ENCODE measurements around the gene PTPRN2.
"Not testable (repeated sequence)": the region's sequence is repeated elsewhere in the genome, so short reads cannot be mapped to it uniquely, and the experiment has no call there.

PTPRN2 gene

GRCh38 chr7:158165711-158166110 is 421.9 kb downstream of the PTPRN2 start:
- H3K27me3 ChIP-seq (ENCODE audit: control insufficient read depth, insufficient read depth, low read length): no peaks in the 10 kb centered on the region
- H3K9ac ChIP-seq (ENCODE audit: low read length): no peak overlapping the region
- H3K4me3 ChIP-seq (ENCODE audit: low read length): no peak overlapping the region
- H3K4me1 ChIP-seq (ENCODE audit: control insufficient read depth, insufficient read depth, low read length): no peaks in the 10 kb centered on the region
- H3K36me3 ChIP-seq (ENCODE audit: control insufficient read depth, insufficient read depth, low read length): no peaks in the 10 kb centered on the region
- H3K9me3 ChIP-seq (ENCODE audit: control insufficient read depth, low read length): no peaks in the 10 kb centered on the region

GRCh38 chr7:158164101-158165095 is 423.2 kb downstream of the PTPRN2 start:
- no peak overlapping the region for H3K9ac ChIP-seq (ENCODE audit: low read length)

GRCh38 chr7:158161194-158161593 is 426.4 kb downstream of the PTPRN2 start:
- Histone ChIP-seq H3K9me3 (ENCODE audit: control insufficient read depth, low read length) (no peaks in the 10 kb centered on the region), H3K27me3 (ENCODE audit: control insufficient read depth, insufficient read depth, low read length) (no peaks in the 10 kb centered on the region), H3K4me3 (ENCODE audit: low read length) (no peak overlapping the region), H3K36me3 (ENCODE audit: control insufficient read depth, insufficient read depth, low read length) (no peaks in the 10 kb centered on the region), H3K9ac (ENCODE audit: low read length) (no peak overlapping the region), H3K4me1 (ENCODE audit: control insufficient read depth, insufficient read depth, low read length) (no peaks in the 10 kb centered on the region)

More at GRCh38 chr7:158164101-158165095, 423.2 kb downstream of the PTPRN2 start:
- Histone ChIP-seq H3K9me3 (ENCODE audit: control insufficient read depth, low read length) (no peaks in the 10 kb centered on the region), H3K4me1 (ENCODE audit: control insufficient read depth, insufficient read depth, low read length) (no peaks in the 10 kb centered on the region), H3K36me3 (ENCODE audit: control insufficient read depth, insufficient read depth, low read length) (no peaks in the 10 kb centered on the region), H3K4me3 (ENCODE audit: low read length) (no peak overlapping the region), H3K27me3 (ENCODE audit: control insufficient read depth, insufficient read depth, low read length) (no peaks in the 10 kb centered on the region)

- Histone ChIP-seq H3K4me1 (ENCODE audit: control insufficient read depth, insufficient read depth, low read length) (no peaks in the 10 kb centered on the region), H3K9me3 (ENCODE audit: control insufficient read depth, low read length) (no peaks in the 10 kb centered on the region), H3K36me3 (ENCODE audit: control insufficient read depth, insufficient read depth, low read length) (no peaks in the 10 kb centered on the region), H3K27me3 (ENCODE audit: control insufficient read depth, insufficient read depth, low read length) (no peaks in the 10 kb centered on the region), H3K9ac (ENCODE audit: low read length) (no peak overlapping the region), H3K4me3 (ENCODE audit: low read length) (no peak overlapping the region)
Observed at GRCh38 chr7:158160199-158160598, 427.4 kb downstream of the PTPRN2 start.

- H3K4me3 ChIP-seq (ENCODE audit: low read length): no peak overlapping the region
- no peaks in the 10 kb centered on the region for H3K36me3 ChIP-seq (ENCODE audit: control insufficient read depth, insufficient read depth, low read length)
- no peaks in the 10 kb centered on the region for H3K27me3 ChIP-seq (ENCODE audit: control insufficient read depth, insufficient read depth, low read length)
- H3K9me3 ChIP-seq (ENCODE audit: control insufficient read depth, low read length): no peaks in the 10 kb centered on the region
- H3K9ac ChIP-seq (ENCODE audit: low read length): no peak overlapping the region
- no peaks in the 10 kb centered on the region for H3K4me1 ChIP-seq (ENCODE audit: control insufficient read depth, insufficient read depth, low read length)
Observed at GRCh38 chr7:158157460-158157859, 430.2 kb downstream of the PTPRN2 start.

GRCh38 chr7:158151273-158151672 is 436.4 kb downstream of the PTPRN2 start:
- not testable (repeated sequence) for H3K4me1 ChIP-seq (ENCODE audit: control insufficient read depth, insufficient read depth, low read length); H3K27me3 ChIP-seq (ENCODE audit: control insufficient read depth, insufficient read depth, low read length); H3K4me3 ChIP-seq (ENCODE audit: low read length); H3K36me3 ChIP-seq (ENCODE audit: control insufficient read depth, insufficient read depth, low read length); H3K9ac ChIP-seq (ENCODE audit: low read length)
- peaks cover 14% of the 10 kb centered on the region for H3K9me3 ChIP-seq (ENCODE audit: control insufficient read depth, low read length)

GRCh38 chr7:158150234-158150633 is 437.4 kb downstream of the PTPRN2 start:
- H3K9me3 ChIP-seq (ENCODE audit: control insufficient read depth, low read length): peaks cover 14% of the 10 kb centered on the region
- no peak overlapping the region for H3K4me3 ChIP-seq (ENCODE audit: low read length)
- H3K36me3 ChIP-seq (ENCODE audit: control insufficient read depth, insufficient read depth, low read length): no peaks in the 10 kb centered on the region

GRCh38 chr7:158147431-158147830 is 440.2 kb downstream of the PTPRN2 start:
- not testable (repeated sequence) for H3K36me3 ChIP-seq (ENCODE audit: control insufficient read depth, insufficient read depth, low read length); H3K9ac ChIP-seq (ENCODE audit: low read length); H3K4me3 ChIP-seq (ENCODE audit: low read length); H3K27me3 ChIP-seq (ENCODE audit: control insufficient read depth, insufficient read depth, low read length); H3K4me1 ChIP-seq (ENCODE audit: control insufficient read depth, insufficient read depth, low read length)
- peaks cover 14% of the 10 kb centered on the region for H3K9me3 ChIP-seq (ENCODE audit: control insufficient read depth, low read length)

More at GRCh38 chr7:158150234-158150633, 437.4 kb downstream of the PTPRN2 start:
- Histone ChIP-seq H3K9ac (ENCODE audit: low read length) (no peak overlapping the region), H3K27me3 (ENCODE audit: control insufficient read depth, insufficient read depth, low read length) (no peaks in the 10 kb centered on the region), H3K4me1 (ENCODE audit: control insufficient read depth, insufficient read depth, low read length) (no peaks in the 10 kb centered on the region)

- Histone ChIP-seq H3K9me3 (ENCODE audit: control insufficient read depth, low read length) (peaks cover 12% of the 10 kb centered on the region), H3K4me3 (ENCODE audit: low read length) (no peak overlapping the region), H3K4me1 (ENCODE audit: control insufficient read depth, insufficient read depth, low read length) (no peaks in the 10 kb centered on the region), H3K36me3 (ENCODE audit: control insufficient read depth, insufficient read depth, low read length) (no peaks in the 10 kb centered on the region), H3K9ac (ENCODE audit: low read length) (no peak overlapping the region), H3K27me3 (ENCODE audit: control insufficient read depth, insufficient read depth, low read length) (no peaks in the 10 kb centered on the region)
Observed at GRCh38 chr7:158145370-158145769, 442.3 kb downstream of the PTPRN2 start.

- H3K4me3 ChIP-seq (ENCODE audit: low read length): no peak overlapping the region
- no peaks in the 10 kb centered on the region for H3K4me1 ChIP-seq (ENCODE audit: control insufficient read depth, insufficient read depth, low read length)
- H3K27me3 ChIP-seq (ENCODE audit: control insufficient read depth, insufficient read depth, low read length): no peaks in the 10 kb centered on the region
- no peak overlapping the region for H3K9ac ChIP-seq (ENCODE audit: low read length)
- H3K36me3 ChIP-seq (ENCODE audit: control insufficient read depth, insufficient read depth, low read length): no peaks in the 10 kb centered on the region
- peaks cover 7% of the 10 kb centered on the region for H3K9me3 ChIP-seq (ENCODE audit: control insufficient read depth, low read length)
Observed at GRCh38 chr7:158143196-158144120, 444.2 kb downstream of the PTPRN2 start.

GRCh38 chr7:158142657-158143056 is 445.0 kb downstream of the PTPRN2 start:
- Histone ChIP-seq H3K4me1 (ENCODE audit: control insufficient read depth, insufficient read depth, low read length) (no peaks in the 10 kb centered on the region), H3K27me3 (ENCODE audit: control insufficient read depth, insufficient read depth, low read length) (no peaks in the 10 kb centered on the region), H3K9ac (ENCODE audit: low read length) (no peak overlapping the region), H3K36me3 (ENCODE audit: control insufficient read depth, insufficient read depth, low read length) (no peaks in the 10 kb centered on the region), H3K4me3 (ENCODE audit: low read length) (no peak overlapping the region), H3K9me3 (ENCODE audit: control insufficient read depth, low read length) (peaks cover 4% of the 10 kb centered on the region)

All from mucosa of stomach (tissue), 1 donor.